HG02943 (cell line): ENCODE measurements around the gene ERO1A.

ENCODE experiments used
- ATAC-seq: cut with Tn5 transposase; IDR thresholded peaks from one replicate; pipeline ENCODE4 v1.9.1; 2021; ENCODE audit warnings: mild to moderate bottlenecking, low read depth, moderate library complexity; ENCODE audit not compliant: unreplicated experiment

Gene ERO1A

GRCh38 chr14:52609445-52610044 lies 85.8 kb downstream of the ERO1A start:
- no peak for ATAC-seq

DNA sequence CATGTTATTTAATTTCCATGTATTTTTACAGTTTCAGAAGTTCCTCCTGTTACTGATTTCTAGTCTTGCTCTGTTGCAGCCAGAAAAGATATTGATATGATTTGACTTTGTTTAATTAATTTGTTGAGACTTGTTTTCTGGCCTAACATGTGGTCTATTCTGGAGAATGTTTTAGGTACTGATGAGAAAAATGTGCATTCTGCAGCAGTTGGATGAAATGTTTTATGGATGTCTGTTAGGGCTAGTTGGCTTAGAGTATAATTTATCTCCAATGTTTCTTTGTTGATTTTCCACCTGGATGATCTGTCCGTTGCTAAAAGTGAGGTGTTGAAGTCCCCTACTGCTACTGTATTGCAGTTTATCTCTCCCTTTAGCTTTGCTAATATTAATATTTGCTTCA lies 88.3 kb downstream of the ERO1A start:
- ATAC-seq: no peak

DNA sequence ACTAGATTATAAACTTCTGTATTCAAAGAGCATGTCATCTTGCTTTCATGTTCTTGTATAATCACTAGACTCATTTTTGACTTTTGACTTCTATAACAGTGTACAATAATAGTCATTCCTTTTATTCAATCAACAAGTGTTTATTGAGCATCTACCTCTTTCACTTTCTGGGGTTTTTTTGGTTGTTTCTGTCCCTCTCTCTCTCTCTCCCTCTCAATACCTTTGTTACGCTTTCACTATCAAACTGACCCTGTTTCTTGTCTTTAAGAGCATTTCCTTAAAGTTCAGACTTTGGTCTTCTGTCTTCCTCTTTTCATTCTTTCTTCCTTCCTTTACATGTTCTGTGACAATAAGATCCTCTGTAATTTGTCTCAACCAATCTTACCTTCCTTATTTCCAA lies 93.2 kb downstream of the ERO1A start:
- ATAC-seq: no peak

GRCh38 chr14:52599974-52600373 lies 95.4 kb downstream of the ERO1A start:
- no peak for ATAC-seq

- no peak for ATAC-seq
Measured at GRCh38 chr14:52598568-52598967, 96.8 kb downstream of the ERO1A start.

GRCh38 chr14:52596861-52597260 lies 98.5 kb downstream of the ERO1A start:
- no peak for ATAC-seq

GRCh38 chr14:52596320-52596719 lies 99.0 kb downstream of the ERO1A start:
- ATAC-seq: no peak

GRCh38 chr14:52590318-52590717 lies 105.0 kb downstream of the ERO1A start:
- no peak for ATAC-seq
